OCI-LY3 (cell line): Measurements from ENCODE around the gene CLDN17.

Experiments
- CTCF ChIP-seq: fragments of 200-600, 300-600 bp; sonication (generic); IDR thresholded peaks from 2 replicates; pipeline ENCODE4 v1.5.1; 2014; ENCODE audit warnings: antibody characterized with exemption, low read length, low read depth
- EZH2phosphoT487 ChIP-seq: fragments of 200-600 bp; shearing (Covaris generic); IDR thresholded peaks from 2 replicates; pipeline ENCODE4 v1.6.1; 2018; ENCODE audit warnings: antibody characterized with exemption, mixed run types, low read depth

- TF ChIP-seq CTCF (no peak), EZH2phosphoT487 (no peak)
Observed at GRCh38 chr21:30166171-30166570, 434 bp downstream of the CLDN17 start.
